AG09319 (cell line): ENCODE measurements around the gene DPH2.
A peak's percentile ranks its signal among the peaks of the same experiment; 100 is the strongest.

Source experiments
- DNase-seq: peaks from one replicate; pipeline ENCODE4 v3.0.0-alpha.2; 2010; ENCODE audit warnings: low read depth; ENCODE audit errors: extremely low read depth
- TF ChIP-seq, protein P1 (sequence below): IDR thresholded peaks from 2 replicates; pipeline ENCODE4 v1.5.1; 2011; ENCODE audit warnings: low read depth, mild to moderate bottlenecking, inconsistent platforms, low read length, moderate library complexity

DPH2 gene

GRCh38 chr1:43985984-43986595 is 16.3 kb downstream of the DPH2 start:
- TF ChIP-seq, protein P1, sequence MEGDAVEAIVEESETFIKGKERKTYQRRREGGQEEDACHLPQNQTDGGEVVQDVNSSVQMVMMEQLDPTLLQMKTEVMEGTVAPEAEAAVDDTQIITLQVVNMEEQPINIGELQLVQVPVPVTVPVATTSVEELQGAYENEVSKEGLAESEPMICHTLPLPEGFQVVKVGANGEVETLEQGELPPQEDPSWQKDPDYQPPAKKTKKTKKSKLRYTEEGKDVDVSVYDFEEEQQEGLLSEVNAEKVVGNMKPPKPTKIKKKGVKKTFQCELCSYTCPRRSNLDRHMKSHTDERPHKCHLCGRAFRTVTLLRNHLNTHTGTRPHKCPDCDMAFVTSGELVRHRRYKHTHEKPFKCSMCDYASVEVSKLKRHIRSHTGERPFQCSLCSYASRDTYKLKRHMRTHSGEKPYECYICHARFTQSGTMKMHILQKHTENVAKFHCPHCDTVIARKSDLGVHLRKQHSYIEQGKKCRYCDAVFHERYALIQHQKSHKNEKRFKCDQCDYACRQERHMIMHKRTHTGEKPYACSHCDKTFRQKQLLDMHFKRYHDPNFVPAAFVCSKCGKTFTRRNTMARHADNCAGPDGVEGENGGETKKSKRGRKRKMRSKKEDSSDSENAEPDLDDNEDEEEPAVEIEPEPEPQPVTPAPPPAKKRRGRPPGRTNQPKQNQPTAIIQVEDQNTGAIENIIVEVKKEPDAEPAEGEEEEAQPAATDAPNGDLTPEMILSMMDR = no peak
- DNase-seq = no peak

- TF ChIP-seq, protein P1 = no peak
- DNase-seq = no peak
Observed at GRCh38 chr1:43986712-43987111, 16.9 kb downstream of the DPH2 start.

DNA sequence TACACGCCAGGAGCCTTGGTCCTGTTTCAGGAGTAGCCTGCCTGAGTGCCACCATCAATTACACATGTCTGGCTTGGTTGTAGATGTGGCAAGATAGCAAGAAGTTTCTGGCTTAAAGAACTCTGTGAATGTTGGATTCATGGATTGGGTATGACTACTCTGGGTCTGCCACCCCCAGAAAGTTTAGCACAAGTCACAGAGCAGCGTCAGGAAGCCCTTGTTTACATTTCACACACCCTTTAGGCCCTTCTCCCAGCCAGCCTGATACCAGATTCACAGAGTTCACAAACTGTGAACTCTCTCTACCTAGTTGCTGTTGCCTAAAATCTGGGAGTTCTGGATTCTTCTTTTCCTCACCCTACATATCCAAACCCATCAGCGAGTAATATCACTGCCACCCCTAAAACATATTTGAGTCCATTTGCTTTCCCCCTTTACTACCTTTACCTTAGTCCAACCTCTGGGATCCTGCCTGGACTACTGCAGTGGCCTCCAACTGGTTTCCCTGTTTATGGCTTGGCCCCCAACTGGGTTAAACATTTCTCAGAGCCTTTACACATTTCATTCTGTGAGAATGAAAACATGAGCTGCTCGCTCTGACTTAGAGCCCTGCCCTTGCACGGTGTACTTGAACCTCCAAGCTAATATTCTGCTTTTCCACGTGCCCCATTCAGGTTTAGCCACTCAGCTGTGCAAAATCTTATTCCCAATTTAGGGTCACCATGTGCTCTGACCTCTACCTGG is 17.5 kb downstream of the DPH2 start:
- DNase-seq = no peak
- TF ChIP-seq, protein P1 = no peak

DNA sequence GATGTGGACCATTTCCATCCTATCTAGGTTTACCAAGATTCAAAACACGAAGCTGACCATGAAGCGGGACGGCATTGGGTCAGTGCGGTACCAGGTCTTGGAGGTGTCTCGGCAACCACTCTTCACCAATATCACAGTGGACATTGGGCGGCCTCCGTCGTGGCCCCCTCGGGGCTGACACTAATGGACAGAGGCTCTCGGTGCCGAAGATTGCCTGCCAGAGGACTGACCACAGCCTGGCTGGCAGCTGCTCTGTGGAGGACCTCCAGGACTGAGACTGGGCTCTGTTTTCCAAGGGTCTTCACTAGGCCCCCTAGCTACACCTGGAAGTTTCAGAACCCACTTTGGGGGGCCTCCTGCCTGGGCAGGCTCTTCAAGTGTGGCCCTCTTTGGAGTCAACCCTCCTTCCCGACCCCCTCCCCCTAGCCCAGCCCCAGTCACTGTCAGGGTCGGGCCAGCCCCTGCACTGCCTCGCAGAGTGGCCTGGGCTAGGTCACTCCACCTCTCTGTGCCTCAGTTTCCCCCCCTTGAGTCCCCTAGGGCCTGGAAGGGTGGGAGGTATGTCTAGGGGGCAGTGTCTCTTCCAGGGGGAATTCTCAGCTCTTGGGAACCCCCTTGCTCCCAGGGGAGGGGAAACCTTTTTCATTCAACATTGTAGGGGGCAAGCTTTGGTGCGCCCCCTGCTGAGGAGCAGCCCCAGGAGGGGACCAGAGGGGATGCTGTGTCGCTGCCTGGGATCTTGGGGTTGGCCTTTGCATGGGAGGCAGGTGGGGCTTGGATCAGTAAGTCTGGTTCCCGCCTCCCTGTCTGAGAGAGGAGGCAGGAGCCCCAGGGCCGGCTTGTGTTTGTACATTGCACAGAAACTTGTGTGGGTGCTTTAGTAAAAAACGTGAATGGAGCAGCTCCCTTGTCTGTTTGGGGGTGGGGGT is 20.7 kb downstream of the DPH2 start:
- TF ChIP-seq, protein P1 = peak; percentile 10; the same call in 1 of the 2 replicates
- no peak for DNase-seq

DNA sequence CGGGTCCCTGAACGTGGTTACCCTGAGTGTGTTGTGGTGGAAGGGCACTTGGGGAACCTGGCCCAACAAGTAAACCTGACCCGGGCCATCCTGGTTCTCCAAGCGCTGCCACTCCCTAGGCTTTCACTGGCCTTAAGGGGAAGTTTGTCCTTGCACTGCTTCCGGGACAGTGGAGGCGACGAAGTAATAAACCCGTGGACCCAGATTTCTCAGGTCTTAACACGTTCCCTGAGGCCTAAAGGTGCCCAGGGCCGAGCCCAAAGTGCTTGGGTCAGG is 21.3 kb downstream of the DPH2 start:
- TF ChIP-seq, protein P1 = no peak
- DNase-seq = no peak

GRCh38 chr1:43991476-43992231 is 21.8 kb downstream of the DPH2 start, which contains the start of gene CCDC24:
CCDC24 (plus strand) TSS chr1:43991599; CDS start chr1:43991879, 280 bp downstream.
- peak; percentile 60 for DNase-seq
- TF ChIP-seq, protein P1 = no peak; the same call in 1 of the 2 replicates
